CD4-positive, alpha-beta T cell treated with Interferon alpha-2 for 1 hour (primary cell): ENCODE data around the gene OR52E6.

ENCODE experiments used
- DNase-seq, 2 donors: peaks; one replicate each; pipeline ENCODE4 v3.0.0-alpha.2; 2020 to 2022

Gene OR52E6

DNA sequence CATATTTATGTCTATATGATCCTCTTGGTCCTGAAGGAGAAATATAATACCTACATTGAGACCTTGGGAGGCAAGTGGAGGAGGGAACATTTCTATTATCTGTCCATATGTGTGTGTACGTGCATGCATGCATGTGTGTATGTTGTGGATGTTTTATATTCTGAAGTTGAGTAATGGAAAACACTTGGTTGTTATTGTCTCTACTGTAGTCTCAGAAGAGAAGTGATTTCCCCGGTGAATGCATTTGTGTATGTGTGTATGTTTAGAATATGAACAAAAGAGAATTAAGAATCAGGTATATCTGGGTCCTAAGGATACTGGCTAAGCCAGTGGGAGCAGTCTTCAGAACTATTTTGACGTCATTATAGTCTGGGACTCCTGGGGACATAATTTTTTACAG is 50.5 kb downstream of the OR52E6 start, which contains the start of gene OR52N1:
TSS of gene OR52N1 (minus strand) at position 101 of the 400 bp plus-strand sequence. CDS start 2,449 bp downstream, outside the sequence.
- DNase-seq, result no peak
